ENCODE measurements around the gene PRR20C. TPM values are rescaled to one million over a fixed set of nuclear protein-coding genes. Genes with fewer than 3 reads are reported as not detected.

Gene PRR20C
- total RNA-seq, 1 experiment from 2014 or later = not detected

DNA sequence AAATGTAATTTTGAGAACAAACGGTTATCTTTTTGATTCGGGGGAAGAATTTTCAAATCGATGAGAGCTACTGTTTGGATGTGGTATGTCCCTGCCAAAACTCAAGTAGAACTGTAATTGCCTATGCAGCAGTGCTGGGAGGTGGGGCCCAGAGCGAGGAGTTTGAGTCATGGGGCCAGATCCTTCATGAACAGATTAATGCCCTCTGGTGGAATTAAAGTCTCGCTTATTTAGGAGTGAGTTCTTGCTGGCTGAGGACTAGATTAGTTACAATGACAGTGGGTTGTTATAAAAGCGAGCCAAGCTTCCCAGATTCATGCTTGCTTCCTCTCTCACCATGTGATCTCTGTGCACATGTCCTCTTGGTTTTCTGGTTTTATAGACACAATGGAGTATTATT is 25.0 kb upstream of the PRR20C start:
- no TSS peak for BruUV-seq (replicated peaks)
- in situ Hi-C loops (cut with HindIII; ENCODE audit: low pct_unique_long_range_greater_than_20kb, low sequenced_read_pairs) = no loop called here
- ATAC-seq (no peak), DNase-seq (ENCODE audit: low read depth, low spot score) (no peak)
- Histone ChIP-seq H3K4me1 (ENCODE audit: control insufficient read depth, insufficient read depth, low read length) (no peaks in the 10 kb centered on the region), H3K4me3 (ENCODE audit: low read depth in 2 of 2, low read length in 2 of 2) (no peak overlapping the region), H3K36me3 (ENCODE audit: control insufficient read depth, insufficient read depth, low read length) (no peaks in the 10 kb centered on the region), H3K27ac (ENCODE audit: low read length) (no peak overlapping the region), H3K9me3 (ENCODE audit: control insufficient read depth, insufficient read depth, low read depth, low read length) (no peaks in the 10 kb centered on the region), H3K27me3 (ENCODE audit: control insufficient read depth, insufficient read depth, low read length) (no peaks in the 10 kb centered on the region)
- TF ChIP-seq SIN3A (IDR thresholded peaks at IDR 0.05; ENCODE audit: borderline replicate concordance, insufficient read depth, low read depth, low read length) = no peak
- no peak for TF ChIP-seq TCF7L2 (IDR thresholded peaks at IDR 0.05; ENCODE audit: low read depth, low read length)
- no peak for TF ChIP-seq REST (IDR thresholded peaks at IDR 0.05; ENCODE audit: insufficient read depth in 1 of 2, low read depth in 2 of 2, low read length in 1 of 2)
- TF ChIP-seq POLR2AphosphoS5 (IDR thresholded peaks at IDR 0.05; ENCODE audit: low read depth, low read length) = no peak
- TF ChIP-seq, protein P1, sequence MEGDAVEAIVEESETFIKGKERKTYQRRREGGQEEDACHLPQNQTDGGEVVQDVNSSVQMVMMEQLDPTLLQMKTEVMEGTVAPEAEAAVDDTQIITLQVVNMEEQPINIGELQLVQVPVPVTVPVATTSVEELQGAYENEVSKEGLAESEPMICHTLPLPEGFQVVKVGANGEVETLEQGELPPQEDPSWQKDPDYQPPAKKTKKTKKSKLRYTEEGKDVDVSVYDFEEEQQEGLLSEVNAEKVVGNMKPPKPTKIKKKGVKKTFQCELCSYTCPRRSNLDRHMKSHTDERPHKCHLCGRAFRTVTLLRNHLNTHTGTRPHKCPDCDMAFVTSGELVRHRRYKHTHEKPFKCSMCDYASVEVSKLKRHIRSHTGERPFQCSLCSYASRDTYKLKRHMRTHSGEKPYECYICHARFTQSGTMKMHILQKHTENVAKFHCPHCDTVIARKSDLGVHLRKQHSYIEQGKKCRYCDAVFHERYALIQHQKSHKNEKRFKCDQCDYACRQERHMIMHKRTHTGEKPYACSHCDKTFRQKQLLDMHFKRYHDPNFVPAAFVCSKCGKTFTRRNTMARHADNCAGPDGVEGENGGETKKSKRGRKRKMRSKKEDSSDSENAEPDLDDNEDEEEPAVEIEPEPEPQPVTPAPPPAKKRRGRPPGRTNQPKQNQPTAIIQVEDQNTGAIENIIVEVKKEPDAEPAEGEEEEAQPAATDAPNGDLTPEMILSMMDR (IDR thresholded peaks at IDR 0.05) = no peak
- POLR2A ChIA-PET = no interaction called here
- intact Hi-C loops (cut with micrococcal nuclease; ENCODE audit: unreplicated experiment) = no loop called here
- CTCF ChIA-PET = no interaction called here

GRCh38 chr13:57136093-57136492 is 17.8 kb upstream of the PRR20C start:
- POLR2A ChIA-PET = no interaction called here
- no peak for ATAC-seq

More at GRCh38 chr13:57136093-57136492, 17.8 kb upstream of the PRR20C start:
- Histone ChIP-seq H3K4me1 (ENCODE audit: control insufficient read depth, insufficient read depth, low read length) (no peaks in the 10 kb centered on the region), H3K9me3 (ENCODE audit: control insufficient read depth, insufficient read depth, low read depth, low read length) (no peaks in the 10 kb centered on the region), H3K27me3 (ENCODE audit: control insufficient read depth, insufficient read depth, low read length) (no peaks in the 10 kb centered on the region), H3K27ac (ENCODE audit: low read length) (no peak overlapping the region), H3K4me3 (ENCODE audit: low read depth in 2 of 2, low read length in 2 of 2) (no peak overlapping the region), H3K36me3 (ENCODE audit: control insufficient read depth, insufficient read depth, low read length) (no peaks in the 10 kb centered on the region)
- no TSS peak for BruUV-seq (replicated peaks)
- TF ChIP-seq, protein P1 (IDR thresholded peaks at IDR 0.05) = no peak
- intact Hi-C loops (cut with micrococcal nuclease; ENCODE audit: unreplicated experiment) = no loop called here
- no peak for DNase-seq (ENCODE audit: low read depth, low spot score)
- CTCF ChIA-PET = no interaction called here
- in situ Hi-C loops (cut with HindIII; ENCODE audit: low pct_unique_long_range_greater_than_20kb, low sequenced_read_pairs) = no loop called here
